HG02943 (cell line): ENCODE data around the gene ESPNL.

ENCODE experiments used
- ATAC-seq: cut with Tn5 transposase; IDR thresholded peaks from one replicate; pipeline ENCODE4 v1.9.1; 2021; ENCODE audit warnings: mild to moderate bottlenecking, low read depth, moderate library complexity; ENCODE audit not compliant: unreplicated experiment

The ESPNL gene

DNA sequence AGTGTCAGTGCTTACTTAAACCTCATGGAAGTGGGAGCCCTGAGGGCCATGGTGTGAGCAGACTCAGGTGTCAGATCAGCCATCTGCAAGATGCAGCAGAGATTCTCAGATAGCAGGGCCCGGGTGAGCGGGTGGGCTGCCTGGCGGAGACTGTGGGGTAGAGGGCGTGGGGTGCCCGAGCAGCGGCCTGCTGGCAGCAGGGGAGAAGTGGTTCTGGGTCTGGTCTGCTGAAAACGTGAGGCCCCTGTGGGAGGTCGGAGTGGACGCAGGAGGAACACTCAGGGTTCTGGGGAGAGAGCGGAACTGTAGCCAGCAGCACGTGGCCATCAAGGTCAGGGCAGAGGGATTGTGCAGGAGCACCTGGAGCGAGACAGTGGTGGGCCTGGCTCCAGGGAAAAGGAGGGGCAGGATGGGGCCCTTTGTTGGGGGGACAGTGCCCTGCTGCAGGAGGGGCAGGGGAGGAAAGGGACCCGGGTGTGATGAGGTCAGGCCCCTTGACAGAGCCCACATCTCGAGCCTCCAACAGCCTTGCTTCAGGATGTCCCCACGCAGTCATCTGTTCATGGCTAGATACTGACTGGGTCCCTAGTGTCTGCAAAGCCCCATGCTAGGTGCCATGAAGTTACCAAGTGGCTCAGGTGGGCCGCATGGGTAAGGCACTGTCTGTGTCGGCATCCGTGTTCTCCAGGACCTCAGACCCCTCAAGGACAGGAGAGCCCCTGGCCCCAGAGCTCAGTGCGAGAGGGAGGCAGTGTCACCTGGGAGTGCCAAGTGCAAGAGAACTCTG is 2.7 kb upstream of the ESPNL start:
- no peak for ATAC-seq

DNA sequence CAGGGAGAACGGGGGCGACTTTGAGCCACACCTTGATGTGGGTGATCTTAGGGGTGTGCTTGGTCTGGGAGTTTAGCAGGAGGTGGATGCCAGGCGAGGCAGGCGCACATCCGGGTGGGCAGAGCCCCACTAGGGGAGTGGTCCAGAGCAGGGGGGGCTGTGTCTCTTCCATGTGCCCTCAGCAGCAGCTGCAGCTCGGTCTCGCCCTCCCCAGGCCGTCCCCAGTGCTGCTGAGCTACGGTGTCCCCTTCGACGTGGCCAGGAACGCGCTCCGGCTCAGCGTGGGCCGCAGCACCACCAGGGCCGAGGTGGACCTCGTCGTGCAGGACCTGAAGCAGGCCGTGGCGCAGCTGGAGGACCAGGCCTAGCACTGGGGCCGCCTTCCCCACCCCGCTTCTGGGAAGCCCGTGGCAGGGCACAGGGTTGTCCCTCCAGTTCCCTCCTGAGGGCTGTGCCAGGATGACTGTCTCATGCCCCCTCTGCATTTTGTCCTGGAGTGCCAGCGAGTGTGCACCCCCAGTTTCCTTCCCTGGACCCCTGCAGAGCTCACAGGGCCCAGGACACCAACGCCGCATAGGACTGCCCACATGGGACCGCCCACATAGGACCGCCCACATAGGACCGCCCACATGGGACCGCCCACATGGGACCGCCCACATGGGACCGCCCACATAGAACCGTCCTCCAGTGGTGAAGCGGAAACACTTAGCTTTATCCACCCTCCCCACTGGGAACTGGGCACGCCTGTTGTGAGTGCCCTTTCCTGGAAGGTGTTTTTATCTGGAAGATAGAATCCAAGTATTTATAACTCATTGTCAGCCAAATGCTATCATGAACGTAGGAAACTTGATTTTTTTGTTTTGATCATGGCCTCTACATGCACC is 1.9 kb upstream of the ESPNL start:
- ATAC-seq, result peak; percentile 62

DNA sequence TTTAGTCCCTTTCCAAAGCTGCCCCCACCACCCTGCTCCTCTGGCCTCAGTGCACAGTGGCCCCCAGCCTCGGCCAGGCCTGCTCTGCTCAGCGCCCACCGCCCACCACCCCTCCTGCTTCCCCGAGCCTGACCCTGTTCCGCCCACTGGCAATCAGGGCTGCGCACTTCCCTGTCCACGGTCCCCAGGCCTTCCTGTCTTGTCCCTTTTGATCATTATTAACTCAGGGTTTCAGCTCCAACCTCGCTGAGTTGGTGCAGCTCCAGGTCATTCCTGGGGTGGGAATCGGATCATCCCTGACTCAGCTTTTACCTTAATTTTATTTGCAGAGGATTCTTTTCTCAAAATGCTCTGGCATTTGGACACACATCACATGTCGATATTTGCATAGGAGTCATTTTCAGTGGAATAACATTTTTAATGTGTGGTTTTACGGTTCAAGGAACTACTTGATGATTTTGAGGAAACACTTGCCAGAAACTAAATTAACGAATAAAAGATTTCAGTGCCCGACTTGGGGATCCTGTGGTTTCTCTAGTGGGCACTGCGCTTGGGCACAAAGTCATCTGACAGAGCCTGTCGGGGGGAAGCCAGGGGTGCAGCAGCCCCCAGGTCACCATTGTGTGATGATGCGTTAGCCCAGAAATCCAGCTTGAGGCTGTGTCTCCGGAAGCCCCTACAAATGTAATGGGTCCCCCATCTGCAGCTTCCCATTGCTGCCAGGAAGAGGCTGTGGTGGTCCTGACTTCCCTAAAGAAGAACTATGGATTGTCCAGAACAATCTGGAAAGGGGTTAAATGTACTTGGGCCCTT is 1.0 kb upstream of the ESPNL start:
- ATAC-seq, result peak; percentile 20

- no peak for ATAC-seq
These were observed 459 bp upstream of the ESPNL start for GRCh38 chr2:238099714-238100048.

DNA sequence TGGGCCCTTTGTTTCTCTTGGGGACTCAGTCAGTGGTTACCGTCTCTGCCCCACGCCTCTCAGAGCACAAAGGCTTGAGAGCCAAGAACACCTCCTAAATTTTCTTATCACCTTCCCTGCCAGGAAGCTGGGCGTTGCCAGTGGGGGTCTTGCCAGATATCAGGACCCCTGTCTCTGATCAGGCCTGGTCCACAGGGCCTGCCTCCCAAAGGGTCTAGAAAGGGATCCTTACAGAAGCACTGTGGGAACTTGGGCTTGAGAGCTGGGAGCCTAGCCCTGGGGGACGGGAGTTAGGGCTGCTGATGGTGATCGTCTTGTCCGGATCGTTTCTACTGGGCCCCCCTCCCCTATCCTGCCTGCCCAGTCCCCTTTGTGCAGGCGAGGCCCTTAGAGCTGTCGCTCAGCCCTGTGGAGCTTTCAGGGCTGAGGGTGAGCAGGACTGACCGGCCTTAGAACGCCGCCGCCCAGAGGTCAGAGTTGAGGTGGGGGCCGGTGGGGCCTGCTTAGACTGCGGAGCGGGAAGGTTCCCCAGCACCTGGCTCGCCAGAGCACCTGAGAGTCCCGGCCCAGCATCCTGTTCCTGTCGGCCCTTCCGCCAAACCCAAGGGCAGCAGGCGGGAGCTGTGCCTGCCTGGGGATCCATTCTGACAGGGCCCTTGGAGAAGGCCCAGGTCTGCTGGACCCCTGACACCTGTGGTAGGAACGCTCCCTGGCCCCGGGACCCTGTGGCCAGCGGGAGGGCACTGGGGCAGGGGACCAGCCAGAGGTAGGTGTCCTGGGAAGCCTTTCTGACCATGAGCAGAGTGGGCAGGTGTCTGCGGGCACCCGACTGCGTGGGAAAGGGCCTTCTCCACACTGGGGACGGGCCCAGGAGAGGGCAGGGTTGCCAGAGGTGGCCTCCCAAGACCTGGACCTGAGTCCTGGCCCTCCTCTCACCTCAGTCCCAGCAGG is 956 bp downstream of the ESPNL start:
- ATAC-seq, result no peak

DNA sequence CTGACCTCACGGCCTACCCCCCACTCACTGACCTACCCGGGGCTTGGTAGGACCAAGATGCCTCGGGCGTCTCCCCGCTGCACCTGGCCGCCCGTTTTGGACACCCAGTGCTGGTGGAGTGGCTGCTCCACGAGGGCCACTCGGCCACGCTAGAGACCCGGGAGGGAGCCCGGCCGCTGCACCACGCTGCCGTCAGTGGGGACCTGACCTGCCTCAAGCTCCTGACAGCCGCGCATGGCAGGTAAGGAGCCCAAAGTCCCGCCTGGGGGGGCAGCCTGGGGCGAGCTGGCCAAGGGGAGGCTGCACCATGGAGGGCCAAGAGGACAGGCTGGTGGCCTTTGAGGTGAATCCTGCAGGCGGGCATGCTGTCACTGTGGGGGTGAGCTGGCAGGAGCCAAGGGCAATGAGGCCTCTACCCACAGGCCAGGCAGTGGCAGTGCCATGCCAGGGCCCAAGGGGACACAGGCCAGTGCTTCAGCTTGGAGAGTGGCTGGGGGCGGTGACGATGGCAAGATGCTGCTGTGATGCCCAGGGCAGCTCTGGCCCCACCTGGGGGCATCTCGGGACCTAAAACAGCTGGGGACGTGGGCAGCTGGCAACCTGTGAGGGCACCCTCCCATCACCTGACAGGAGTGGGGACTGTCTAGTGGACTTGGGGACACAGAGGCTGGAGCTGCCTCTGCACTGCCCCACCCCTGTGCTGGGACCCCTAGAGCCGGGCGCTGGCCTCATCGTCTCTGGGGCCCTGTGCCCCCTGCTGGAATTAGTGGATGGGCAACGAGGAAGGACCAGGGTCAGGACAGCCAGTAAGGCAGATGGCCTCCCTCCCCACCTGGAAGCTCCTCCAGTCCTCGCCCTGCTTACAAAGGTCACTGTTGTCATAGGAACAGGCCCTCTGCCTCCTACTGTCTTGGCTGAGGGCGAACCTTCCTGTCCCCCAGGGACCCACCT is 2.0 kb downstream of the ESPNL start:
- ATAC-seq, result no peak

DNA sequence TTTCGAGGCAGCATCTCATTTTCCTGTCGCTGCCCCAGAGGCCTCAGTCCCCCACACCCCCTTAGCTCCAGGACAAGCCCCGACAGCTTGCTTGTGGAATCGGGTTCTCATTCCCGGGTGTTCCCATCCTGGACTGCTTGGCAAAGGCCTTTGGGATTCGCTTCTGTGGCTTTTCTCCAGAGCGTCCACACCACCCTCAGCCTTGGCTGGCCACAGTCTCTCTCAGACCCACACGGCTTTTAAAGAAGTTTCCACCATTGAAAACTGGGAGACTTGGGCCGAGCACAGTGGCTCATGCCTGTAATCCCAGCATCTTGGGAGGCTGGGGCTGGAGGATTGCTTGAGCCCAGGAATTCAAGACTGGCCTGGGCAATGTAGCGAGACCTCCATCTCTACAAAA is 2.7 kb downstream of the ESPNL start:
- ATAC-seq, result no peak

DNA sequence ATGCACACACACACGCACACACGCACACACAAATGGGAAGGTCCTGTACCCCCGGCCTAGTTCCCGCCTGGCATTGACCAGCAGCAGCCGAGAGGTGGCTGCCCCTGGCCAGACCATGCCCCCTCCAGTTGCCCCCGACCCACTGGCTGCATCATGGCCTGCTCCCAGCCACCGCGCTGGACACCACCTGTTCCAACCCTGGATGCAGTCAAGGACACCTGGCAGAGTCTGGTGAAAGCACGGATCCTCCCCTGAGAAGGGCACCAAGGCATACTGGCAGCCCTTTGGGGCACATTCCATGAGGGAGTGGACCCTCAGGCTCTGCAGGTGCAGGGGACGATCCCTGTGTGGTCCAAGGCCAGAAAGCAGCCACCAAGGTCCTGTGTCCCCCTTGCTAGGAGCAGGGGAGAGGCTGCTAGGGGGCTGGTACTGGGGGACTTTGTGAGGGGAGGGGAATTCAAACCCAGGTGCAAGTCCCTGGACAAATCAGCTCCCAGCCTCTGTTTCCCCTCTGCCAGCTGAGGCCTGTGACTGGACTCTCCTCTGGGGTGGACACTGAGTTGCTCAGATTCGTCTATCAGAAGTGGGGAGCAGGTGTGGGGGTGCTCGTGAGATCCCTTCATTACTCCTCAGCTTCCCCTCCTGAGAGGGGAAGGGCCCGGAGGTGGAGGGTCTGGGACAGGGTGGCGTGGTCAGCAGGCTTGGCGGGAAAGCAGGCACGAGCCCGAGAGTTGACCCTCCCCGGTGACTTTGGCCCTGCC is 3.5 kb downstream of the ESPNL start:
- ATAC-seq, result no peak

DNA sequence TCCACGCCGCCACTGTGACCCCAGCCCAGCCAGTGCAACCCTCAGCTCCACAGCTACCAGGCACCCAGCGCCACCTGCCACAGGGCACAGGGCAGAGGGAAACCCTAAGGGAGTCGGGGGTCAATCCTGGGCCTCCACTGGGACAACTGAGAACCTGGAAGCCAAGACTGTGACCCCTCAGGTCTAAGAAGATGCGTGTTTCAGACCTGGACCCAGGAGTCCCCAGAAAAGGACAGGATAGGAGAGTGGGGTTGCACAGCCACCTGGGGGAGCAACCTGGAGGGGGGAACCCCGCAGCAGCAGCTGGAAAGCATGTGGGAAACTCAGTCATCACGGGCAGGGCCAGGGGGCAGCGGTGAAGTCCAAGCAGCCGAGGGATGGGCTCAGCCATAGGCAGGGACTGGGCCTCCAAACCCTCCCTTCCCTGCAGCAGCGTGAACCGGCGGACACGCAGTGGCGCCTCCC is 4.1 kb downstream of the ESPNL start:
- ATAC-seq, result no peak

GRCh38 chr2:238104691-238105371 is 4.7 kb downstream of the ESPNL start:
- ATAC-seq, result no peak

- ATAC-seq, result no peak
These were observed 5.6 kb downstream of the ESPNL start for GRCh38 chr2:238105506-238106338.

DNA sequence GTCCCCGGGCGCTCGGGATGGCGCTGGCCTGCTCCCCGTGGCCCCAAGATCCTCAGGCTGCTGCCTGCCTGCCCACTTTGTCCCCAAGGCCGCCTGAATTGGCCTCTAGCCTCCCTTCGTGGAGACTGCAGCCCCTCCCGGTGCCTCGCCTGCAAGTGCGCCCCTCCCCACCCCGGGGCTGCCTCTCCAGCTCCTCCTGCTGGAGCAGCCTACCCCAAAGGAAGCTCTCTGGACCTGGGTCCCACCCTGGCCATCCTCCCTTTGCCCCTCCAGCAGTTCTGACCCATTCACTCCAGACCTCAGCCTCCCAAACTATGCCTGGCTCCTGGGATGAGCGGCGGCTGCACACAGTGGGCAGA is 6.2 kb downstream of the ESPNL start:
- ATAC-seq, result no peak

DNA sequence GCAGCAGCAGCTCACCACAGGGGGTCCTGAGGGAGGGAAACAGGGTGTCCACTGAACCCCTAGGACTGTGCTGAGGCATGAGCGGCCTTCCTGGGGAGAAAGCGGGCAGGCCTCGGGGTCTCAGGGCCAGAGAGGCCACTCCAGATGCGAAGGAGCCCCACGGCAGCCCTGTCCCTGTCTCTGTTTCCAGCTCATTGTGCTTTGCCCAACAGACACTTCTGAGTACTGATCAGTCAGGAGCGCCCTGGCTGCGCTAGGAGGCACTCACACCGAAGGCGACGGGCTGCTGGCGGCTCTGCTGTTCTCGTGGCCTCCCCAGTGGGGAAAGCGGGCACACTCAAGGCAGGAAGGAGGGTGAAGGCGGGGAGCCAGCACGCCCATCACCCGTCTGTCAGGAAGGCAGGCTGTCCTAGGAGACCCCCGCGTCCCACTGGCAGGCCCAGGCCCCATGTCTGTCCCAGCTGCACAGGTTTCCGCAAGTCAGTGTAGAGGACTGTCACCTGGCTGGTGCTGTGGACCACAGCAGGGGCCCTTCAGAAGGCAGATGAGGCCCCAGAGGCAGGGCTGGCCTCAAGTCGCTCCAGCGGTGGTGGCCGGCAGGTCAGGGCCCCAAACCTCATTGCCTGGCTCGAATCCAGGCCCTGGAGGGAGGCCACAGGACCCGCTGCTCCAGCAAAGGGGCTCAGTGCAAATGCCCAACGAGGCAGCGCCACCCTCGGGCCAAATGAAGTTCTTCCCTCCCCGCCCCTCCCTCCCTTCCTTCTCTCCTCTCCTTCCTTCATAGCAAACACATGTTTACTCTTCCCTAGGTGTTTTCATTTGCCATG is 6.8 kb downstream of the ESPNL start:
- ATAC-seq, result peak; percentile 14

DNA sequence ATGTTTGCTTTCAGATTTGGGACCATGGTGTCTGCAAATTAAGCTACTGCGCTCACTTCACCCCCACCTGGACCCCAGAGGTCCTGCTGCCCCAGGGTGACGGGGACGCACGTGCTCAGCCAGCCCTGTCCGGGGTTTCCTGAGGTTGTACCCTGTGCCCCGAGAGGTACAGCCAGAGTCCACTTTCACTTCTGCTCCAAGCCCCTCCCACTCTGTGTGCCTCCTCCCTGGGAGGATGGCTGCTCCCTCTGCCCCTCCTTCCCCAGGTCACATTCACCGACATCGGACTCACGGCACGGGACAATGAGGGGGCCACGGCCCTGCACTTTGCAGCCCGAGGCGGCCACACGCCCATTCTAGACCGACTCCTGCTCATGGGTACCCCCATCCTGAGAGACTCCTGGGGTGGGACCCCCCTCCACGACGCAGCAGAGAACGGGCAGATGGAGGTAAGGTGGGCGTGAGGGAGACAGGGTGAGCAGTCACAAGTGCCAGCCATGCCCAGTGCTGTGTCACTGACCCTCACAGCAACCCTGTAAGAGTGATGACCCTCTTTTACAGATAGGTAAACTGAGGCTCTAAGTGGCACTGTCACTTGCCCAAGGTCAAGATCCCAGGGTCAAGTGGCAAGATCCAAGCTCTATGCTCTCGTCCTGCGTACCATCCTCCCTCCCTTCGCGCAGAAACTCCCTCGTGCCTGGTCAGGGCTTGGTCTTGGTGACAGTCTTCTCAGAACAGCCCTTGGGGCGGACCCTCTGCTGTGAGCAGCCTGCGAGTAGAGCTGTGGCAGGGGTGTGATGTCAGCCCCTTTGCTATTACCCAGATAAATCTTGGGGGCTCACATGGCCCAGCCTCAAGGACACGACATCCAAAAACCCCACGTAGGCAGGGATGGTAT is 7.6 kb downstream of the ESPNL start:
- peak; percentile 68 for ATAC-seq
